Panc1 (cell line): ENCODE results near the gene LY6G5B.

Experiments
- POLR2AphosphoS5 ChIP-seq: IDR thresholded peaks from 2 replicates; pipeline ENCODE4 v1.6.1; 2012; ENCODE audit warnings: mild to moderate bottlenecking, low read depth, low read length, moderate library complexity
- TF ChIP-seq, protein P1 (sequence below): fragments of 450-650 bp; IDR thresholded peaks from 2 replicates; pipeline ENCODE4 v1.5.1; 2017; ENCODE audit warnings: mild to moderate bottlenecking

GRCh38 chr6:31626952-31627351 lies 42.8 kb upstream of the LY6G5B start:
- TF ChIP-seq, protein P1, sequence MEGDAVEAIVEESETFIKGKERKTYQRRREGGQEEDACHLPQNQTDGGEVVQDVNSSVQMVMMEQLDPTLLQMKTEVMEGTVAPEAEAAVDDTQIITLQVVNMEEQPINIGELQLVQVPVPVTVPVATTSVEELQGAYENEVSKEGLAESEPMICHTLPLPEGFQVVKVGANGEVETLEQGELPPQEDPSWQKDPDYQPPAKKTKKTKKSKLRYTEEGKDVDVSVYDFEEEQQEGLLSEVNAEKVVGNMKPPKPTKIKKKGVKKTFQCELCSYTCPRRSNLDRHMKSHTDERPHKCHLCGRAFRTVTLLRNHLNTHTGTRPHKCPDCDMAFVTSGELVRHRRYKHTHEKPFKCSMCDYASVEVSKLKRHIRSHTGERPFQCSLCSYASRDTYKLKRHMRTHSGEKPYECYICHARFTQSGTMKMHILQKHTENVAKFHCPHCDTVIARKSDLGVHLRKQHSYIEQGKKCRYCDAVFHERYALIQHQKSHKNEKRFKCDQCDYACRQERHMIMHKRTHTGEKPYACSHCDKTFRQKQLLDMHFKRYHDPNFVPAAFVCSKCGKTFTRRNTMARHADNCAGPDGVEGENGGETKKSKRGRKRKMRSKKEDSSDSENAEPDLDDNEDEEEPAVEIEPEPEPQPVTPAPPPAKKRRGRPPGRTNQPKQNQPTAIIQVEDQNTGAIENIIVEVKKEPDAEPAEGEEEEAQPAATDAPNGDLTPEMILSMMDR, result no peak
- no peak for TF ChIP-seq POLR2AphosphoS5
